HG02759 (cell line): Measurements from ENCODE around the gene MCM5.
A peak's percentile ranks its signal among the peaks of the same experiment; 100 is the strongest.

Experiments
- ATAC-seq: cut with Tn5 transposase; IDR thresholded peaks from one replicate; pipeline ENCODE4 v1.9.1; 2021; ENCODE audit warnings: mild to moderate bottlenecking, moderate library complexity; ENCODE audit not compliant: unreplicated experiment

The MCM5 gene

GRCh38 chr22:35400501-35400790, 506 bp downstream of the MCM5 start:
- ATAC-seq, result peak; percentile 3

- ATAC-seq, result no peak
Observed at GRCh38 chr22:35401863-35402262, 1.9 kb downstream of the MCM5 start.

- ATAC-seq, result no peak
Observed at GRCh38 chr22:35403356-35403755, 3.4 kb downstream of the MCM5 start.

GRCh38 chr22:35404176-35404575, 4.2 kb downstream of the MCM5 start:
- ATAC-seq, result no peak

GRCh38 chr22:35406443-35406842, 6.5 kb downstream of the MCM5 start:
- no peak for ATAC-seq

GRCh38 chr22:35407362-35407761, 7.4 kb downstream of the MCM5 start:
- no peak for ATAC-seq

GRCh38 chr22:35409783-35410662, 10.1 kb downstream of the MCM5 start:
- peak; percentile 86 for ATAC-seq

- ATAC-seq, result no peak
Observed at GRCh38 chr22:35410663-35411034, 10.7 kb downstream of the MCM5 start.

- ATAC-seq, result no peak
Observed at GRCh38 chr22:35411102-35411501, 11.2 kb downstream of the MCM5 start.

GRCh38 chr22:35413624-35414023, 13.7 kb downstream of the MCM5 start:
- ATAC-seq, result no peak

- ATAC-seq, result no peak
Observed at GRCh38 chr22:35417606-35418005, 17.7 kb downstream of the MCM5 start.

- ATAC-seq, result no peak
Observed at GRCh38 chr22:35418088-35418487, 18.1 kb downstream of the MCM5 start.

- no peak for ATAC-seq
Observed at GRCh38 chr22:35418731-35419130, 18.8 kb downstream of the MCM5 start.

GRCh38 chr22:35419756-35420155, 19.8 kb downstream of the MCM5 start:
- ATAC-seq, result no peak

- ATAC-seq, result no peak
Observed at GRCh38 chr22:35421121-35421520, 21.2 kb downstream of the MCM5 start.

- no peak for ATAC-seq
Observed at GRCh38 chr22:35422145-35422544, 22.2 kb downstream of the MCM5 start.

GRCh38 chr22:35422936-35423335, 23.0 kb downstream of the MCM5 start:
- no peak for ATAC-seq

- no peak for ATAC-seq
Observed at GRCh38 chr22:35424081-35424480, 24.1 kb downstream of the MCM5 start.

- ATAC-seq, result no peak
Observed at GRCh38 chr22:35424761-35425160, 24.8 kb downstream of the MCM5 start.

GRCh38 chr22:35425546-35425945, 25.6 kb downstream of the MCM5 start:
- ATAC-seq, result no peak

GRCh38 chr22:35425971-35426800, 26.2 kb downstream of the MCM5 start:
- ATAC-seq, result no peak

- ATAC-seq, result no peak
Observed at GRCh38 chr22:35426801-35427140, 26.8 kb downstream of the MCM5 start.
